Measurements from ENCODE around the gene RBMS1.

Gene RBMS1

DNA sequence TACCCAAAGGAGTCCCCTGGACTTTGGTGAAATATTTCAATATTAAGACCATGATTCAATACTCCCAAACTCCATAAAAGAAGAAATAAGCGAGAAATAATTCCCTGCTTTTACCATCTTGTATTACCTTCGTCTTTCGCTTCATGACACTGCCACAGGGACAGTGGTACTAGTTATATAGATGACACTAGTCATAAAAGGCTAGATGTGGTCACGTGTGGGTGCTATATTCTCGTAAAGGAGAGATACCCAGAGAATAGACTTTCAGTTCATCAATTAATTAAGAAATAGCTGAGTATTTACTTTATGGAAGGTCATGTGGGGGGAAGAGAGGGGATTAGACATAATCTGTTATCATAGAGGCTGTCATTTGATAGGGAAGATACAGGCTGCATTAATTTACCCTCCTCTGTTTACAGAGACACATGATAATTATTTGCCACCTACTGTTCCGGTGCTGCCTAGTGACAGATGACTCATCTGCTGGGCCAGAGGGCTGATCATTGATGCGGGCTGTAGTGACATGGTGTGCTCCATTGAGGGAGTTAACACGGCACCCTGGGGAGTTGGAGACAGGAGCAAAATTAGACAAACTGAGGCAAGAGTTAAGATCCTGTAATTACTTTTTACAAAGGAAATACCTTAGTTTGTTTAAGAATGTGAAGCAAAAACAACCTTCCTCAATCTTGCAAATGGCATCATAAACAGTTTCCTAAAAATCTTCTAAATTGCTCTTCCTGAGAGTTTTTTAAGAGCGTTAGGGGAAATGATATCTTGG is 215.3 kb downstream of the RBMS1 start:
- Histone ChIP-seq H3F3A (ENCODE audit: control insufficient read depth, insufficient read depth) (no peaks in the 10 kb centered on the region), H3K4me2 (ENCODE audit: low read length) (no peak overlapping the region)

DNA sequence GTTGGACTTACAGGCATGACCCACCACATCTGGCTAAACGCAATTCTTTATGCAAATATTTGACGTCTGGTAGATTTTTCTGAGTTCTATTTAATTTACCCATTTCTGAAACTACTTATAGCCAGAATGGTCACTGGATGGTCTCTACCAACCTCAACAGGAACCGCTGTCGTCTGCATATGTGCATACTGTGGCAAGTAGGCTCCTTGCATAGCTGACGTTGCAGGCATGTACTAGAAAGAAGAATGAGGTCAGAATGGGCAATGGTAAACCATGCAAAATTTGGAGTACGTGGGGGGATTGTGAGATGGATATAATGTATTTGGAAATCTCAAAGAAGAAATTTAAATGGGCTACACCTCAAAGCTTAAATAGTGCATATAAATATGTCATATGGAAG is 216.5 kb downstream of the RBMS1 start:
- Histone ChIP-seq H3K4me3 (ENCODE audit: low read length) (no peak overlapping the region), H4K20me1 (ENCODE audit: control insufficient read depth, insufficient read depth, low read depth, low read length) (no peaks in the 10 kb centered on the region), H3K27ac (ENCODE audit: low read depth, low read length) (no peak overlapping the region), H3K9me2 (replicated peaks; ENCODE audit: control insufficient read depth, low read length) (no peaks in the 10 kb centered on the region), H3K9me3 (ENCODE audit: control insufficient read depth, insufficient read depth, low read length) (no peaks in the 10 kb centered on the region), H3K36me3 (ENCODE audit: control insufficient read depth, low read length) (no peaks in the 10 kb centered on the region), H3K4me1 (ENCODE audit: control insufficient read depth, low read length) (no peaks in the 10 kb centered on the region), H3K79me2 (ENCODE audit: control insufficient read depth, low read length) (no peaks in the 10 kb centered on the region), H3K4me2 (ENCODE audit: low read length) (no peak overlapping the region), H3F3A (ENCODE audit: control insufficient read depth, insufficient read depth) (no peaks in the 10 kb centered on the region), H3K27me3 (ENCODE audit: control insufficient read depth, low read length) (no peaks in the 10 kb centered on the region)
- TF ChIP-seq, protein P1, sequence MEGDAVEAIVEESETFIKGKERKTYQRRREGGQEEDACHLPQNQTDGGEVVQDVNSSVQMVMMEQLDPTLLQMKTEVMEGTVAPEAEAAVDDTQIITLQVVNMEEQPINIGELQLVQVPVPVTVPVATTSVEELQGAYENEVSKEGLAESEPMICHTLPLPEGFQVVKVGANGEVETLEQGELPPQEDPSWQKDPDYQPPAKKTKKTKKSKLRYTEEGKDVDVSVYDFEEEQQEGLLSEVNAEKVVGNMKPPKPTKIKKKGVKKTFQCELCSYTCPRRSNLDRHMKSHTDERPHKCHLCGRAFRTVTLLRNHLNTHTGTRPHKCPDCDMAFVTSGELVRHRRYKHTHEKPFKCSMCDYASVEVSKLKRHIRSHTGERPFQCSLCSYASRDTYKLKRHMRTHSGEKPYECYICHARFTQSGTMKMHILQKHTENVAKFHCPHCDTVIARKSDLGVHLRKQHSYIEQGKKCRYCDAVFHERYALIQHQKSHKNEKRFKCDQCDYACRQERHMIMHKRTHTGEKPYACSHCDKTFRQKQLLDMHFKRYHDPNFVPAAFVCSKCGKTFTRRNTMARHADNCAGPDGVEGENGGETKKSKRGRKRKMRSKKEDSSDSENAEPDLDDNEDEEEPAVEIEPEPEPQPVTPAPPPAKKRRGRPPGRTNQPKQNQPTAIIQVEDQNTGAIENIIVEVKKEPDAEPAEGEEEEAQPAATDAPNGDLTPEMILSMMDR (IDR thresholded peaks at IDR 0.05; ENCODE audit: low read depth, low read length, poor library complexity, severe bottlenecking) = no peak
- no peak for TF ChIP-seq EZH2phosphoT487 (IDR thresholded peaks at IDR 0.05; ENCODE audit: borderline replicate concordance, low read length)

More for the DNA sequence above, 215.3 kb downstream of the RBMS1 start:
- no peaks in the 10 kb centered on the region for H3K36me3 ChIP-seq (ENCODE audit: control insufficient read depth, low read length)
- no peaks in the 10 kb centered on the region for H3K4me1 ChIP-seq (ENCODE audit: control insufficient read depth, low read length)
- H3K9me2 ChIP-seq (replicated peaks; ENCODE audit: control insufficient read depth, low read length) = no peaks in the 10 kb centered on the region
- no peaks in the 10 kb centered on the region for H4K20me1 ChIP-seq (ENCODE audit: control insufficient read depth, insufficient read depth, low read depth, low read length)
- H3K4me3 ChIP-seq (ENCODE audit: low read length) = no peak overlapping the region
- H3K9me3 ChIP-seq (ENCODE audit: control insufficient read depth, insufficient read depth, low read length) = no peaks in the 10 kb centered on the region
- H3K79me2 ChIP-seq (ENCODE audit: control insufficient read depth, low read length) = no peaks in the 10 kb centered on the region
- no peak for TF ChIP-seq EZH2phosphoT487 (IDR thresholded peaks at IDR 0.05; ENCODE audit: borderline replicate concordance, low read length)
- TF ChIP-seq, protein P1 (IDR thresholded peaks at IDR 0.05; ENCODE audit: low read depth, low read length, poor library complexity, severe bottlenecking) = no peak
- H3K27me3 ChIP-seq (ENCODE audit: control insufficient read depth, low read length) = no peaks in the 10 kb centered on the region
- no peak overlapping the region for H3K27ac ChIP-seq (ENCODE audit: low read depth, low read length)

DNA sequence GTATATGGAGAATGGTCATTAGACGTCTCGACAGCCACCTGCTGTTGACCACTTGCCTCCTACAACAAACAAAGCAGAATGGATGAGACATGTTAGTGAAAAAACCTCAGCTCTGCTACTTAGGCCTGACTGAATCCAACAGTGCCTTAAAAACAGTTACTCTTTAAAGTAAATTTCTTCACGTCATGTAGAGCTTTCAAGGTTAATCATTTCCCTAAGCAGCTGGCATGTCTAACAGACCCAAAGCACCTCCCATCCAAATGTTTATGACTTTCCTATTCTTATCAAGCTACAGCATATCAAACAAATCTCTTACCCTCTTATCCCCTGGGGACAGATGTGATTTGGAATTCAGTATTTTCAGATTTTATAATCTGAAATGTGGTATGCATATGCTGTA is 218.0 kb downstream of the RBMS1 start:
- Histone ChIP-seq H3K27me3 (ENCODE audit: control insufficient read depth, low read length) (no peaks in the 10 kb centered on the region), H4K20me1 (ENCODE audit: control insufficient read depth, insufficient read depth, low read depth, low read length) (no peaks in the 10 kb centered on the region), H3K36me3 (ENCODE audit: control insufficient read depth, low read length) (no peaks in the 10 kb centered on the region), H3K4me3 (ENCODE audit: low read length) (no peak overlapping the region), H3K79me2 (ENCODE audit: control insufficient read depth, low read length) (no peaks in the 10 kb centered on the region), H3K27ac (ENCODE audit: low read depth, low read length) (no peak overlapping the region), H3K4me2 (ENCODE audit: low read length) (no peak overlapping the region), H3K9me2 (replicated peaks; ENCODE audit: control insufficient read depth, low read length) (no peaks in the 10 kb centered on the region), H3K4me1 (ENCODE audit: control insufficient read depth, low read length) (no peaks in the 10 kb centered on the region), H3K9me3 (ENCODE audit: control insufficient read depth, insufficient read depth, low read length) (no peaks in the 10 kb centered on the region), H3F3A (ENCODE audit: control insufficient read depth, insufficient read depth) (no peaks in the 10 kb centered on the region)
- no peak for TF ChIP-seq EZH2phosphoT487 (IDR thresholded peaks at IDR 0.05; ENCODE audit: borderline replicate concordance, low read length)
- TF ChIP-seq, protein P1 (IDR thresholded peaks at IDR 0.05; ENCODE audit: low read depth, low read length, poor library complexity, severe bottlenecking) = no peak

All from DOHH2 (cell line).